ENCODE results near the gene CD99L2. TPM values are rescaled to one million over a fixed set of nuclear protein-coding genes. Genes with fewer than 3 reads are reported as not detected.

CD99L2 gene
- total and polyA plus RNA-seq, 2 donors = 24.8 to 54.4 TPM

DNA sequence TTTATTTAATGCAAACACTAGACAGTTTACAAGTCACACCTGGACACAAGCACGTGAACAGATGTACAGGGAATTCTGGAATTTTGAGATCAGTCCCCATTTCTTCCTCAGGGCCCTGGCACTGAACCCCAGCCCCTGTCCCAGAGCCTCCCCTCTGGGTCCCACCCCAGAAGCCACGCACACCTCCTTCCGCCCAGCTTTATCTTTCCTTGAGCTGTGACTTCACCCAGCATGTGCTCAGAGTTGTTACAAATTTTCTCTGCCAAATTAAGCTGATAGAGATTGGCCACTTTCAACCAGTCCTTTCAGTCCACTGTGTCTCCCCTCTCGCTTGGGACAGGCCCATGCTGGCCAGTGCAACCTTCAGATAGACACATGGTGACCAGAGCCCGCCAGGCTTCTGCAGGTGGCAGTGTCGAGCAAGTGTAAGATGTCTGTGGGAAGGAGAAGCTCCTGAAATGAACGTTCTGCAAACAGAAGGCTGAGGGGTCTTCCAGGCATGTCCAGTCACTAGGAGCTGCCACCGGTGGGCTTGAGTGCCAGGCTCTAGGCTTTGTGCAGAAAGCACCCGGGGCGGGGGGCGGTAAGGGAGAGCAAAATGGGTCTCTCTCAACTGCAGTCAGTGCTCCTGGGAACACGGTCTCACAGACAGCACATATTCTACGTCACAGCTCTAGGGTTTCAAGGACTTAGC is 132.0 kb downstream of the CD99L2 start:
- WGBS = 80% methylated on average over 13 of the region's 13 CpGs
- H3K27ac ChIP-seq (ENCODE audit: low read depth) = no peak overlapping the region
- no peak for DNase-seq (ENCODE audit: extremely low spot score)
- no peak overlapping the region for H3K4me3 ChIP-seq (ENCODE audit: low read depth, low read length)
- H3K4me1 ChIP-seq (ENCODE audit: insufficient read depth) = no peaks in the 10 kb centered on the region
- no peaks in the 10 kb centered on the region for H3K36me3 ChIP-seq (ENCODE audit: insufficient read depth)

DNA sequence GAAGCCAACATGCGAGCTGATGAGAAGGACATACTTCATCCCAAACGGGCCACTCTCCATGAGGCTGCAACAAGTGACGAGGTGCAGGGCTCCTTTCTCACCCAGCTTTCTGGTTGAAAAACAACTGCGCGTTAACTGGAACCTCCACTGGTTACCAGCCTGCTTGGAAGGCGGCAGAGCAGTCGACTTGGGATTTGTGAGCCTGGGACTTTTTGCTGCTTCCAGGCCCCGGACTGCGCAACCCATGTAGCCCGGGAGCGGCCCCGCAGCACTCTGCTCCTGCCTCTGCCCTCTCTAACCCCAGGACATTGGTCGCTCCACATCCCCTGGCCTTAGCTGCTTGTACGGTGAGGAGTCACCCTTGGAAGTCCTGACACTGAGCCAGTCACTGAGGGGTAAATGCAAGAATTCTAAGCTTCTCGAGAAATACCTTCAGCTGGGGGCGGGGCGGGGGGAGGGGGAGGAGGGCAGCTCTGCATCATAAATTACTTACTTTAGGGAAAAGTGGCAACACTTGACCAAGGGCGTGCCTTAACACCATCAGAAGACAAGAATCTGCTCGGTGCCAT is 132.6 kb downstream of the CD99L2 start:
- H3K4me1 ChIP-seq (ENCODE audit: insufficient read depth) = no peaks in the 10 kb centered on the region
- 85% methylated on average over 19 of the region's 19 CpGs for WGBS

GRCh38 chrX:150765237-150765636 is 133.2 kb downstream of the CD99L2 start:
- H3K4me3 ChIP-seq (ENCODE audit: low read depth, low read length) = no peak overlapping the region
- H3K36me3 ChIP-seq (ENCODE audit: insufficient read depth) = no peaks in the 10 kb centered on the region
- H3K4me1 ChIP-seq (ENCODE audit: insufficient read depth) = no peaks in the 10 kb centered on the region
- no peak for DNase-seq (ENCODE audit: extremely low spot score)
- 86% methylated on average over 9 of the region's 9 CpGs for WGBS
- H3K27ac ChIP-seq (ENCODE audit: low read depth) = no peak overlapping the region

More for the DNA sequence above, 132.6 kb downstream of the CD99L2 start:
- Histone ChIP-seq H3K27ac (ENCODE audit: low read depth) (no peak overlapping the region), H3K36me3 (ENCODE audit: insufficient read depth) (no peaks in the 10 kb centered on the region), H3K4me3 (ENCODE audit: low read depth, low read length) (no peak overlapping the region)
- DNase-seq (ENCODE audit: extremely low spot score) = no peak

DNA sequence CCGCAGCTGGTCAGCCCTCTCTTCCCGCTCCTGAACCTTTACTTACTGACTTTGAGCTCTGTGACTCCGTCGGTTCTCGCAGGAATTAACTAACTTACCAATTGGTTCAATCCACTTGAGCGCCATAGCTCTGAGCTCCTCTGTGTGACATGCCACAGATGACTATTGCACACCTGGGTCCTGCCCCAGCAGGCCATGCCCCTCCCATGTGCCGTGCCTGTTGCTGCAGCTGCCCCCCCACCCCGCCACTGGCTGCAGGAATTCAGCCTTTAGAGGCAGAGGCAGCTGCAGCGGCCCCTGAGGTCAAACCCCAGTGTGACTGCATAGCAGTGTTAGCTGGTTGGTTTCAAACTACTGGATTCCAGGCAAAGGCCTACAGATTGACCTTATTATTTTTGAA is 134.7 kb downstream of the CD99L2 start:
- no peak for DNase-seq (ENCODE audit: extremely low spot score)
- H3K36me3 ChIP-seq (ENCODE audit: insufficient read depth) = peaks cover 1% of the 10 kb centered on the region
- H3K4me3 ChIP-seq (ENCODE audit: low read depth, low read length) = no peak overlapping the region
- H3K4me1 ChIP-seq (ENCODE audit: insufficient read depth) = no peaks in the 10 kb centered on the region
- H3K27ac ChIP-seq (ENCODE audit: low read depth) = no peak overlapping the region
- WGBS = 85% methylated on average over 9 of the region's 9 CpGs

DNA sequence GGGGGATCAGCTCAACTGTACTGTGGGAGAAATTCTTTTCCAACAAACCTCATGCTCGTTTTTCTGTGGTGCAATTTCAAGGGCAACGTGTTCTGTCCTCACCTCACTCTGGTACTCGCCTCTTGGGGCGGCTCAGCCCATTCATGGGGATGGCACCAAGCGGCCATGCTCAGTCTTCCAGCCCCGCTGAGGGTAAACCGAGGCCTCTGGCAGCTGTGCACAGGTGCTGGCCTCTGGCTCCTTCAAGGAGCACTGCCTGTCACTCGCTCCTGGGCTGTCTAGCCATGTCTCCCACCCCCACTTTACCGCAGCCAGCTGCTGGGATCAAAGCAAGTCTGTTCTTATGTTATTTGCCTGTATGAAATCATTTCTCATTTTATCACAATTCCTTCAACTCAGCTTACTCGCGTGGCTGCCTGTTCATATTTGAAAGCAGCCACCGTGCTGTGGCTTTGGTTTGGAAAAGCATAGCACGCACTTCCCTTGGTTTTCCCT is 135.1 kb downstream of the CD99L2 start:
- Histone ChIP-seq H3K4me3 (ENCODE audit: low read depth, low read length) (no peak overlapping the region), H3K27ac (ENCODE audit: low read depth) (no peak overlapping the region), H3K36me3 (ENCODE audit: insufficient read depth) (peaks cover 2% of the 10 kb centered on the region), H3K4me1 (ENCODE audit: insufficient read depth) (no peaks in the 10 kb centered on the region)
- 87% methylated on average over 13 of the region's 13 CpGs for WGBS
- no peak for DNase-seq (ENCODE audit: extremely low spot score)

DNA sequence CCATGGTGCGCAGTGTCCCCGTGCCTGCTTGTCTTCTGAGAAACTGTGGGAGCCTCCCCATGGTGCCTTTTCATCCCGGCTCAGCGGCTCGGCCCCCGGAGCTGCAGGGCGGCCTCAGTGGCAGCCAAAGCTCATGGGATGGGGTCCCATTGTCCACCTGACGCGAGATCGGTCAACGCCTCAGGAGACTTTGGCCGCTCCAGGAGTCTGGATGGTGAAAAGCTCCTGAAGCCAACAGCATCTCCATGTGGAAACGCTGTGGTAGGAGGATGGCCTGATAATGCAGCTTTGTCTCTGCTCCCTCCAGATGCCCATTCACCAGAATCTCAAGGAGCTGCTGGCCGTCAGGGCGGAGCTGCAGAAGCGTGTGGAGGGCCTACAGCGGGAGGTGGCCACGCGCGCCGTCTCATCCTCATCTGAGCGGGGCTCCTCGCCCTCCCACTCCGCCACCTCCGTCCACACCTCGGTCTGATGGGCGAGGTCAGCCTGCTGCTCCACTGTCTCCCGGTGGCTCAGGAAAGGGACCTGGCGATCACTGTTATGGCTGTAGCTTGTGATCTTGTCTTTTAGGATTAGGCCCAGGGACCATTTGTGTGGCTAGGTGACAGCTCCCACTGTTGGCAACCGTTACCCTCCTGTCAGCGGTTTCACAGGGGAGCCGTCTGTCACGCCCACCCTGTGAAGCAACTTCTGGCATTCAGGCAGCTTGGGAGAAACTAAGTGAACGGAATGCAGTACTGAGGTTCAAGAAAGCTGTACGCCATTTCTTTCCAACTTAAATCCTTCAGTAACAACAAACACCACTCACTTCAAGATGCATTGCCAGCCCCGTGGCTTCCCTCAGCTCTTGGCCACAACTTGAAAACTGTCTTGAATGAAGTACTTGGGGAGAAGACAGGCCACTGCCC is 136.0 kb downstream of the CD99L2 start:
- DNase-seq (ENCODE audit: extremely low spot score) = no peak
- H3K36me3 ChIP-seq (ENCODE audit: insufficient read depth) = peaks cover 2% of the 10 kb centered on the region
- H3K4me1 ChIP-seq (ENCODE audit: insufficient read depth) = no peaks in the 10 kb centered on the region
- WGBS = 83% methylated on average over 36 of the region's 36 CpGs
- H3K4me3 ChIP-seq (ENCODE audit: low read depth, low read length) = no peak overlapping the region
- H3K27ac ChIP-seq (ENCODE audit: low read depth) = no peak overlapping the region

GRCh38 chrX:150761819-150762216 is 136.7 kb downstream of the CD99L2 start:
- 58% methylated on average over 8 of the region's 8 CpGs for WGBS
- no peaks in the 10 kb centered on the region for H3K4me1 ChIP-seq (ENCODE audit: insufficient read depth)
- no peak overlapping the region for H3K4me3 ChIP-seq (ENCODE audit: low read depth, low read length)
- no peak for DNase-seq (ENCODE audit: extremely low spot score)
- H3K27ac ChIP-seq (ENCODE audit: low read depth) = no peak overlapping the region
- H3K36me3 ChIP-seq (ENCODE audit: insufficient read depth) = peaks cover 2% of the 10 kb centered on the region

DNA sequence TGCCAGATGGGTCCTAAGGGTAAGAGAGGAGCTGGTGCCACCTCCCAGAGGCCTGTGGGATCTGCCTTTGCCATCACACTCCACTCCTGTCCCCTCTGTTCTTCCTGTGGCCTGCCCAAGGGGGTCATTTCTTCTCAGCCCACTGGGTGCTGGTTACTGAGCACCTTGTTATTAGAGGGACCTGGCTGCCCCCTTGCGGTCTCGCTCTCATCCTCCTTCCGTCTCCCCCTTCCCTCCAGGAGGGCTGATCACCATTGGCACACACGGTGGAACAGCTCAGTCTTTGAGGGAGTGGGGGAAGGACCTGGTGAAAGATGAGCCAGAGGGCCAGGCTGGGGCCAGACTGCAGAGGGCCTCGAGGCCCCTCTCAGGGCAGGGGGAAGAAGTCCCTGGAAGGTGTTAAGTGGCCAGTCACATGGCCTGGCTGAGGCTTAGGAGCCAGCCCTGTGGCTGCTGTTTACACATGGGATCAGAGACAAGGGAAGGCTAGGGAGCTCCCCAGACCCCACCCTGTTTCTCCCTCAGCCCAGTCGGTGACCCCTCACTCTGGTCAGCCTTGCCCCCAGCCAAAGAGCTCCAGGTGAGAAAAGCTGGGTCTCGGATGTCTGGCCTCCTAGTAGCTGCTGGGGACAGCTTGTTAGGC is 137.2 kb downstream of the CD99L2 start:
- Histone ChIP-seq H3K4me1 (ENCODE audit: insufficient read depth) (no peaks in the 10 kb centered on the region), H3K4me3 (ENCODE audit: low read depth, low read length) (no peak overlapping the region), H3K36me3 (ENCODE audit: insufficient read depth) (peaks cover 2% of the 10 kb centered on the region), H3K27ac (ENCODE audit: low read depth) (no peak overlapping the region)
- 57% methylated on average over 7 of the region's 7 CpGs for WGBS
- DNase-seq (ENCODE audit: extremely low spot score) = no peak

DNA sequence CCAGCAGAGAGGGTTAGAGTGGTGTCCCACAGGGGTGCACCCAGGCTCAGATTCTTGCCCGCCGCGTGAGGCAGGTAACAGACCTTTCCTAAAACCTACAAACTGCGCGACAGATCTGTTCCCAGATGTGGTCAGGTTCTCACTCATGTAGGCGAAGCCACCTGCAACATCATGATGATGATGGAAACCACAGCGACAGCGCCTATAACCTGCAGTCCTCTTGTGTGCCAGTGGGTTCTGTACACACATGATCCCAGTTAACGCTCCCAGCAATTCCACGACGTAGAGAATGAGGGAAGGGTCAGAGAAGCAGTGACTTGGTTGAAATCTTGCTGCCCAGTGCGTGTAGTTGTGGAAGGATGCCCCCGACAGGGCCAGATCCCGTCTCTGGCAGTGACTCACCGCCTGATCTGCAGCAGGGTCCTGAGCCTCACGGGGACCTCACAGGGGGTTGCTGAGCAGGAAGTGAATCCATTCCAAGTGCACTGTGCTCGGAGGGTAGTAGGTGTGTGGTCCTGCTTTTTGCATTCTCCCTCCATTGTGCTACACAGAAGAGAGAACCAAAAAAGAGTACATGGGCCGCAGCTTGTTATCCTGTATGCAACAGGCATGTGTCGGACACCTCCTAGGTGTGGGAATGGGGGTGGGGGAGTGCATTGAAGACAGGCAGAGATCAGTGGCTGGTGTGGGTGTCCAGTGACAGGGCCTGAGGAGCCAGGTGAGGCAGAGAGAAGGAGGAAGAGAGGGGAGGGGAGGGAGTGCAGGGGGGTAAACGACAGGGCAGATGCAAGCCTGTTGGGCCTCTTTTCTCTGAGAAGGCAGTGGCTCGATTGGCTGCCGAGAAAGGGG is 138.7 kb downstream of the CD99L2 start:
- H3K4me3 ChIP-seq (ENCODE audit: low read depth, low read length) = no peak overlapping the region
- no peak overlapping the region for H3K27ac ChIP-seq (ENCODE audit: low read depth)
- peaks cover 2% of the 10 kb centered on the region for H3K36me3 ChIP-seq (ENCODE audit: insufficient read depth)
- 85% methylated on average over 22 of the region's 22 CpGs for WGBS
- H3K4me1 ChIP-seq (ENCODE audit: insufficient read depth) = no peaks in the 10 kb centered on the region
- no peak for DNase-seq (ENCODE audit: extremely low spot score)

DNA sequence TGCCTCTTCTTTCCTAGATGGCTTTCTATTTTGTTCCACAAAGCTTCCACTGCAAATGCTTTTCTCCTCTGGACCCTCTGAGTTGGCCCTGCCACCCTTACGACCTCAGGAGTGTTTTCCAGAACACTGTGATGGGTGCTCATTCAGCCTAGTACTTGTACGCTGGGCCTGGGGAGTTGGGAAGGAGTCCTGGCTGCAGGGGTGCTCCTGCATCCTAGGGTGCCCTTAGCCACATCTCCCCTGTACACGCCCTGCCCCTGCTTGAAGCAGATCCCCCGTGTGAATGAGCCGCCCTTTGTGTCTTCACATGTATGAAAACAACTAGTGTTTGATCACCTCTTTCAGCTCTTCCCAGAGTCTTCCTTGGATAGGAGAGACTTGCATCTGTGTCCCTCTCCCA is 141.1 kb downstream of the CD99L2 start:
- no peaks in the 10 kb centered on the region for H3K4me1 ChIP-seq (ENCODE audit: insufficient read depth)
- WGBS = 94% methylated on average over 5 of the region's 5 CpGs
- DNase-seq (ENCODE audit: extremely low spot score) = no peak
- H3K27ac ChIP-seq (ENCODE audit: low read depth) = no peak overlapping the region
- H3K4me3 ChIP-seq (ENCODE audit: low read depth, low read length) = no peak overlapping the region
- H3K36me3 ChIP-seq (ENCODE audit: insufficient read depth) = peaks cover 2% of the 10 kb centered on the region

DNA sequence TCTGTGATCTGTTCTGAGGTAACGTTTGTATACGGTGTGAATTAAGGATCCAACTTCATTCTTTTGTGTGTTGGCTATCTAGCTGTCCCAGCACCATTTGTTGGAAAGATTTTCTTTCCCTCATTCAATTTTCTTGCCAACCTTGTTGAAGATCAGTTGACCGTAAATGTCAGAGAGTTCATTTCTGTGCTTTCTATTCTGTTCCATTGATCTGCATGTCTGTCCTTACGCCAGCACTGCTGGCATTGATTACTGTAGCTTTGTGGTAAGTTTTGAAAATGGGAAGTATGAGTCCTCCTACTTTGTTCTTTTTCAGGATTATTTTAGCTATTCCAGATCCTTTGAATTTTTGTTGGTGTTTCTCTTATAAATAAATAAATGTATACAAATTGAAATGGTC is 144.5 kb downstream of the CD99L2 start:
- no peak for DNase-seq (ENCODE audit: extremely low spot score)
- Histone ChIP-seq H3K4me1 (ENCODE audit: insufficient read depth) (no peaks in the 10 kb centered on the region), H3K27ac (ENCODE audit: low read depth) (no peak overlapping the region), H3K4me3 (ENCODE audit: low read depth, low read length) (no peak overlapping the region), H3K36me3 (ENCODE audit: insufficient read depth) (peaks cover 2% of the 10 kb centered on the region)
- 95% methylated on average over 4 of the region's 4 CpGs for WGBS

GRCh38 chrX:150753357-150753756 is 145.1 kb downstream of the CD99L2 start:
- Histone ChIP-seq H3K36me3 (ENCODE audit: insufficient read depth) (no peaks in the 10 kb centered on the region), H3K4me3 (ENCODE audit: low read depth, low read length) (no peak overlapping the region), H3K4me1 (ENCODE audit: insufficient read depth) (no peaks in the 10 kb centered on the region), H3K27ac (ENCODE audit: low read depth) (no peak overlapping the region)
- DNase-seq (ENCODE audit: extremely low spot score) = no peak
- WGBS = 90% methylated on average over 4 of the region's 4 CpGs

DNA sequence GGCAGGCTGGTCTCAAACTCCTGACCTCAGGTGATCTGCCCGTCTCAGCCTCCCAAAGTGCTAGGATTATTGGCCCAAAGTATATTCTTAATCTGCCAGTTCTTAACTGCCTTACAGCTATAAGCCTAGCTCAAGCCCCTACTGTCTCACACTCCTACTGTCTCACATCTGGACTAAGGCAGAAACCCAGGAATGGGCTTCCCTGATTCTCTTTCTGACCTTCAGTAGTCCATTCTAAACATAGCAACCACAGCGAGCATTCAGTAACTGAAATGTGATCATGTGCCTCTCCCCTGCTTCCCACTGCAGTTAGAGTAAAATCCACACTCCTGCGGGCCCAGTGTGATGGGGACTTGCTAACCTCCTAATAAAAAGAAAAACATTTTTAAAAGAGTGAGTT is 146.3 kb downstream of the CD99L2 start:
- Histone ChIP-seq H3K4me1 (ENCODE audit: insufficient read depth) (no peaks in the 10 kb centered on the region), H3K4me3 (ENCODE audit: low read depth, low read length) (no peak overlapping the region), H3K27ac (ENCODE audit: low read depth) (no peak overlapping the region), H3K36me3 (ENCODE audit: insufficient read depth) (no peaks in the 10 kb centered on the region)
- no peak for DNase-seq (ENCODE audit: extremely low spot score)
- 92% methylated on average over 3 of the region's 3 CpGs for WGBS

All from urinary bladder (tissue), 4 donors.